ENCODE measurements around the gene C10orf53.
"Not testable (repeated sequence)": the region's sequence is repeated elsewhere in the genome, so short reads cannot be mapped to it uniquely, and the experiment has no call there.

Gene C10orf53

DNA sequence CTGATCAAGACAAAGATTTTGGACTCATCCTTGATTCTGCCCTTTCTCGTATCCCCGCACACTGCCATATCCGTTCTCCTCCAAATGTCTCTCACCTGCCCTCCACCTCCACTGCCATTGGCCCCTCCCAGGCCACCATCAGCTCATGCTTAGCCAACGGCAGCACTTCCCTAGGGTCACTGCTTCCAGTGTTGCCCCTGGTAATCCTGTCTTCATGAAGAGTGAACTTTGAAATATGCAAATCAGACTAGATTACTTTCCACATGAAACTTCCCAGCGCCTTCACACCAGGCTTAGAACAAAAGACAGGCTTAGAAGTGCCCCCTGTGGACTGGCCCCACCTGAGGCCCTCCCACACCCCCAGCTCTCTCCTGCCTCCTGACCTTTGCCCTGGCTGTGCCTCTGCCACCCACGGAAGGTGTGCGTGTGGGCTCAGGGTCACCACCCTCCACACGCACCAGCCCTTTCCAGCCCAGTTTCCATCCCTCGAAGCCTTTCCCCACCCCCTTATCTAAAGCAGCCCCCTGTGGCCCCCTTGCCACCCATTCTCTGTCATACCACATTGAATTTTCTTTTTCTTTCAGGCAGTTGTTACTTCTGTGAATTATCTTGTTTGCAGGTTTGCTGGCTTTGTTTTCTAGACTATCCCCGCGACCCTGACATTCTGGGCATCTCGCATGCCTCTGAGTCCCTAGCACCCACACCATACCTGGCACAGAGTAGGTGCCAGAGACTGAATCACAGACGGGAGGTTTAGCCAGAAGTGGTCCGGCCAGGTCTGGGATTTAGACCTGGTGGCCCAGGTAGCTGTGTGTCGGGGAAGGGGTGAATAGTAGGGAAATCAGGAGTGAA lies 26.8 kb upstream of the C10orf53 start:
- DNase-seq (ENCODE audit: low spot score) = no peak

DNA sequence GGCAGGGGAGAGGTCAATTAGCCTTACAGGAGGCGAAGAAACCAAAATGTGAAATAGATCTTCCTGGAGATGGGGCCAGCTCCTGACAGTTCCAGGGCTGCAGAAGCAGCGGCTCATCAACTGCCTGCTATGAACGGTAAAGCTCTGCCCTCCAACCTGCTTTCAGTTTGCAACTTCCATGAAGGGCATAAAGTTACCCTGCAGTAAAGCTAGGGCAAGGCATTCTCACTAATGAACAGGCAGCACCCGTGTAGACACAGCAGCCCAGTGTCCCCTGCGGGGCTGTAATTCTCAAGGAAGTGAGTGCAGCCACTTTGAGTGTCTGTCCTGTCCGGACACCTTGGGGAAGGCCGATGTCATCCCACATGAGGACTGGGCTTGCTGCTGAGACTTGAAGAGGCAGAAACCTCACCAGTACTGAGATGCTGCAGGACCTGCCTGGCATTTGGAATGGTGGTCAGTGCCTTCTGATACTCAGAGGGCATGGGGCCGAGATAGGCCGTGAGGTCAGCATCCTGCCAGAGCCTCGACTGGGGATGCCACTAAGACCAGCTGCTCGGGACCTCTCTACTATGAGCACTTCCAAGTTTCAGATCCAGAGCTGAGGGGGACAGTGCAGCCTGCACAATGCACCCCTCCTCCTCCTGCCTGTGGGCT lies 26.1 kb upstream of the C10orf53 start:
- DNase-seq (ENCODE audit: low spot score) = no peak

DNA sequence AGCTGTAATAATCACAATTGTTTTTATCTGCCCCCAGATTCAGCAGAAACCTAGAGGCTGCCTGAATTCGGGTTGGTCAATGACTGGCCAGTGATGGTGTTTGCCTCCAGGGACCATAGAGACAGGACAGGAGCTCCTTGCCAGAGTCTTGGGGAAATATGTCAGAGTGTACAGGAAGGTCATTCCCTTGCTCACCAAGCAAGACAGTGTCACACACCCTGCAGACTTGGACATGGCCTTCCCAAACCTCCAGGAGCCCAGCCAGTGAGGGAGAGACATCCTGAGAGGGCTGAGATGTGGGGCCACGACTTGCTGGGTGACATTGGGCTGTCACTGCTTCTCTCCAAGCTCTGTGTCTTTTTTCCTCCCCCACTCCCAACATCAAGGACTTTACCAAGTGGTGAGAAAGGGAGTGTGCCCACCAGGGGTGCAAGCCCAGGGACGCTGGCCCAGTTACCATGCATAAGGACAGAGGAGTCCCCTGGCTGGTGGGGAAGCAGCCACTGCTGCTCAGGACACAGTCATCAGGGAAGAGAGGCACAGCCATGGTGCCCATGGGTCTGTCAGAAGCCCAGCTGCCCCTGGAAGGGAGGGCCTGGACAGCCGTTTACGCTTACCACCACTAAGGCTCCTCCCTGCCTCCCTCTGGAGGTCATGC lies 25.3 kb upstream of the C10orf53 start:
- DNase-seq (ENCODE audit: low spot score) = no peak

DNA sequence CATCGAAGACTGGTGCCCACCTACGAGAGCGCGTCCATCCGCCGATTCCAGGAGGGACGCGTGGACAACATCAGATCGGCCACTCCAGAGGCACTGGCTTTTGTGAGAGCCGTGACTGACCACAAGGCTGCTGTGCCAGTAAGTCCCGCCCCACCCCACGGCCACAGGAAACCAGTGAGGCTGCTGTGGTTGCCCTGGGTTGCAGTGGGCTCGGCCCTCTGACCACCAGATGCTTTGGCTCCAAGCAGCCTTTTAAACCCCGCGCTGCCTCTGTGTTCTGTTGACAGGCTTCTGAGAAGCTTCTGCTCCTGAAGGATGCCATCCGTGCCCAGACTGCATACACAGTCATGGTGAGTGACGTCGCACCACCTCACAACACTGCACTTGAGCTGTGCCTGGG lies 24.4 kb upstream of the C10orf53 start:
- no peak for DNase-seq (ENCODE audit: low spot score)

DNA sequence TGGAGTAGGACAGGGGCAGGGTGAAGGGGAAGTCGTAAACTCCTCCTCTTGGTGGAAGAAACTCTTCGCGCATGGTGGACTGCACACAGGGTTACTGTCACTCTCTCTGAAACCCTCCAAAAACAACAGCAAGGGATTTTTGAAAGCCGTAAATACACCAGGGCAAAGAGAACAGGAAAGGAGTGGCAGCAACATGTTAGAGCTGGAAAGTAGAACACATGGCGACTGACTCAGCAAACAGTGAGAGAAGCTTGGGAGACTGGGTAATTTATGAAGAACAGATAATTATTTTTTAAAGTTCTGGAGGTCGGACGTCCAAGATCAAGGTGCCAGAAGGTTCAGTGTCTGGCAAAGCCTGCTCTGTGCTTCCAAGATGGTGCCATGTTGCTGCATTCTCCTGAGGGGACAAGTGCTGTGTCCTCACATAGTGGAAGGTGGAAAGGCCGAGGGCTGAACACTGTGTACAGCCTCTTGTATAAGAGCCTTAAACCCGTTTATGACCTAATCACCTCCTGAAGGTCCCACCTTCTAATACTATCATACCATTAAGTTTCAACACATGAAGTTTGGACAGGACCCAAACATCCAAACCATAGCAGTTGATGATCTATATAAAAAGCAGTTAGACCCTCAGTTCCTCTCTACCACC lies 22.5 kb upstream of the C10orf53 start:
- no peak for DNase-seq (ENCODE audit: low spot score)

DNA sequence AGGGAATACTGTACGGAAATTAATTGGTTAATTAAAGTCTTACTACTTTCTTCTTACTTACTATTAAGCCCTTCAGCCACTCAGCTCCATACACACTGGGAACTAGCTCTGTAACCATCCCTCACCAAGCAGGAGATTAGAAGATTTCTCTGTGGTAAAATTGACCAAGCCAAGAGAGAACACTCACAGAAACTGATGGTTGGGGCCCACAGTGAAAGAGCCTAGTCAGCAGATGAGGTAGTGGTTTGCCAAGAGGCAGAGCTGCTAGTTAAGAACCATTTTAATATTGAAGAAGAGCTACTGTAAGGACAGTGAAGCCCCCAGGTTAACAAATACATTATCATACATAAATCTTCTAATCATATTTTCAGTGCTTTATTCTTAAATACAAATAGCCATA lies 21.8 kb upstream of the C10orf53 start:
- DNase-seq (ENCODE audit: low spot score) = no peak

DNA sequence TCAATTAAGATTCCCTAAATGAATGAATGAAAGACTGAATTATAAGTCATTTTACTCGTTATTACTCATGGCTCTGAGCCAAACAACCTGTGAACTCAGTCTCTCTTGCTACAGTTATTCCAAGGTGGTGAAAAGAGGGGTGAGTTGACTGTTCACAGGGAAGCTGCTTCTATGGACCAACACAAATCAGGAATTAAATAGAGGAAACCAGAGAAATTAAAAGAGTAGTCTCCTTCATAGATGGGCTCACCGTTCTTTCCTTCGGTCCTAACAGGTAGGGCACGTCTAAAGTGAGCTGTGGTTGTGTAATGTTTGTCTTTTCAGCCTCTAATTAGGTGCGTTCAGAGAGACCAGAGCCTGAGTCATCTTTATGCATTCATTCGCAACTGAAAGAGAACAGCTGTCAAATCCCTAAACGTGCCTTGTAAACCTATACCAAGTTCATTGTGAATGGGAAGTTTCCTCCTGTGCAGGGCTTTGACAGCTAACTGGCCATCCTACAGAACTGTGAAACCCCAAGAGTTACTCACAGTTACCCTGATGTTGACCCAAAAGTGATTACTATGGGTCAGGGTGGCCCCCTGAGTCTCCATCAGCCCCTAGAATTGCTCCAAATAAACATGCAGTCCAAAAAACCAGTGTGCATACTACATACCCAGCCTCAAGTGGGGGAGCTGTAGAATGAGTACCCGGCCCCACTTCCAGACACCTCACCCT lies 18.2 kb upstream of the C10orf53 start:
- no peak for DNase-seq (ENCODE audit: low spot score)

DNA sequence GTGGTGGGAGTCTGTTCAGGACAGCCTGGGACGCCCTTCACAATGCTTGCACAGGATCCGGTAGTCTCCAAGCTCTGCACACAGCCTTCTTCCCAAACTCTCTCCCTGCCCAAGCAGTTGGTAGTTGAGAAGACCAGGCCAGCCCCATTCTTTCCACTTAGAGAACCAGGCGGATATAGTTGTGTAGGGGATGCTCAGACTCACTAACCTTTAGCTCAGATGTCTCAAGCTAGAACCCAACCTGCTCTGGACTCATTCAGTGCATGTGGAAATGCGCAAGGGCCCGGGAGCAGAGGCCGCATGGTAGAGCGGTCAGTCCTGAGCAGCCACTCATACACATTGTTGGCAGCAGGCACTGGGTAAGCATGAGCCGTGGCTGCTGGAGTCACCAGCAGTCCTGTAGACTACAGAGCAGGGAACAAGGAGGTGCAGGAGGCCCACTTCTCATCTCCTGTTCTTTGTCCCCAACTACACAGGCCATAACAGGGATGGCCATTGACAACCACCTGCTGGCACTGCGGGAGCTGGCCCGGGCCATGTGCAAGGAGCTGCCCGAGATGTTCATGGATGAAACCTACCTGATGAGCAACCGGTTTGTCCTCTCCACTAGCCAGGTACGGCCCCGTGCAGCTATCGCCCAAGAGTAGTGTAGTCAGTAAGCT lies 17.2 kb upstream of the C10orf53 start:
- DNase-seq (ENCODE audit: low spot score) = no peak

DNA sequence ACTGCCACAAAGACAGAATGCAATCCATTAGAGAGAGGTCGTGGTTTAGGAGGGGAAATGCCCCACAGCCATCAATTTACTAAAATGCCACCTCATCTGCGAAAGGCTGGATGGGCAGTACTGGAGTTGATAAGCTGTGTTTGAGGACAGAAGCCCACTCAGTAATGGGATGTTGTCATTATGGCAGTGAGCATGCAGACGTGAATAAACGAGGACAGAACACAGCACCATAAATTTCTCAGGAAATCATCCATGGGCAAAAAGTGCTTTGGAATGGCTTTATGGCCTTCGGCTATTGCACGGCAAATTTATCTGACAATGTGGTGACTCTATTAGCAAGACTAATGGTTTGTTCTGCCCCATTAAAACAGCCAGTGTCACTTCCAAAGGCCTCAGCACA lies 15.9 kb upstream of the C10orf53 start:
- no peak for DNase-seq (ENCODE audit: low spot score)

DNA sequence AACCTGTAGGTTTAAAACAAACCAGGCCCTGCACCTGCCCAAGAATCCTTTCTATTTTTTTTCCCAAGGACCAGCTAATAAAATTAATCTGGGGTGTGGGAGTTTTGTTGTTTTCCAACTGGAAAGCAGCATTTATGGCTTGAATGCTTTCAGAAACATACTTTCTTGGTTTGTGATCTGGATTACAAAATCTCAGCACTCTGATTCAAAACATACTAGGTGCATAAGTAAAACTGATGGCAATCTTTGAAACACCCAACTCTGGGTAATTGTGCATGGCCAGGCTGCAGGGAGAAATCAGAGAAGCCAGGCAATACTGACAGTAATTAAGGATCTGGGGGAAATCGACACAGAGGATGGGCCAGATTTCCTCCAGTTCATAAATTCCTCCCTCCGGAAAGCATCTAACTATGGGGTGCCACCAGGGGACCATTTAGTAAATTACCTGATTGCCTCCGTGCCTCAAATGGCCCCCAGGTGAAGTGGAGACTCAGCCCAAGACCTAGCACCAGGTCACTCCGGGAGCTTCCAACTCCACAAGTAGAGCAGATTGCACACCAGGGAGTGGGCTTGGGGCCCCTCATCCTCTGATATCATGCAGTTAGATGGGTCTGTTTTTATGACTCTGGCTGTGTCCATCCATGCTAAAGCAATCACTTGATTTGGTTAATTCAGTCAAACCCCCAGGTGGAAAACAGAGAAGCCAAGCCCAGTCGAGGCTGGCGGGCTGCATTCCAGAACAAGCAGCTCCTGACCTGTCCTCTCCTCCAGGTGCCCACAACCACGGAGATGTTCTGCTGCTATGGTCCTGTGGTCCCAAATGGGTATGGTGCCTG lies 15.2 kb upstream of the C10orf53 start:
- no peak for DNase-seq (ENCODE audit: low spot score)

DNA sequence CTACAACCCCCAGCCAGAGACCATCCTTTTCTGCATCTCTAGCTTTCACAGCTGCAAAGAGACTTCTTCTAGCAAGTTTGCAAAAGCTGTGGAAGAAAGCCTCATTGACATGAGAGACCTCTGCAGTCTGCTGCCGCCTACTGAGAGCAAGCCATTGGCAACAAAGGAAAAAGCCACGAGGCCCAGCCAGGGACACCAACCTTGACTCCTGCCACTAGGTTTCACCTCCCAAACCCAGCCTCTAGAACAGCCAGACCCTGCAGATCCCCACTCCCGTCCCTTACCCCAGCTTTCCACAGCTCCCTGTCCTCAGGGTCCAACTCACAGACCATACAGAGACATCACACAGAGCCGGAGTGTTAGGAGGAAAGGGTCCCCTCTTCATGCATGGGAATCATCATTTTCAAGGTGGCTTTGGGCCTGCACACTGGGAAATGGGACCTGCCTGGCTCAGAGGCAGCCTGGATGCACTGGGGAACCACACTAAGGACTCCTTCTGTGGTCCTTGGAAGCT lies 14.6 kb upstream of the C10orf53 start:
- DNase-seq (ENCODE audit: low spot score) = no peak

DNA sequence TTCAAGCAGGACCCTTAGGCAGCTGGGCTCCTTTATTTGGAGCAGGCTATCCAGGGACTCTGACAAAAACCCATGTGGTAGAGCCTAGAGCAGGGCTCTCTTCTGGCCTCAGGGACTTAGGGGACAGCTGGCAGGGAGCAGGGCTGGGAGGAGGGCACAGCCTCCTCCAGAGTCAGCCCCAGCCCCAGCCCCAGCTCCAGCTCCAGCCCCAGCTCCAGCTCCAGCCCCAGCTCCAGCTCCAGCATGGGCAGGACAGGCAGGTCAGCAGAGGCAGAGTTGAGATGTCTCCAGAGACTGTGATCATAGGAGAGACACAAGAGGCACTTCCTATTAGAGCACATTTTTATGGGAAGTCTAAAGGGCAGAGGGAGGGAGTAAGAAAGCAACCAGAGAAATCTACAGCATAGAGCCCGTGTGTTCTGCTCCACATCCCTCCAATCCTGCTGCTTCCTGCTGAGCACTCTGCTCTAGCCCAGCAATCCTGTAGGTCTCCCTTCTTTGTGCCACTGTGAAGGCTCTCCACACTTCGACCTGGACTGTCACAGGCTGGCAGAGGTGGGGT lies 13.3 kb upstream of the C10orf53 start:
- no peak for DNase-seq (ENCODE audit: low spot score)

DNA sequence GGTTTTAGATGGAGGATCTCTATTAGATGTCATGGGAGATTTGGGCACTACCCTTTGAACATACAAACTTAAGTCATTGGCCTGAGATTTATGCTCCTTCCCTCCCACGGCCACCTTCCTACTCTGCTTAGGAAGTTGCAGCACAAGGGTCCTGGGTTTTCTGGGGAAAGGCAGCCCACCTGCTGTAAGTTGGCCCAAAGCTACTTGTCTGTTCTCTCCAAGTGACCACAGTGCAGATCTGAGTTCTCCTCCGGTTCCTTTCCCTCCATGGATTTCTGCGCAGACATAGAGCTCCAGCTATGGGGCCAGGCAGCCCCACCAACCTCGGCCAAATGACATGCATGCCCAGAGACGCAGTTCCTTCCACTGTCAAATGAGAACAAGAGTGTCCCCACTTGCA lies 12.8 kb upstream of the C10orf53 start:
- no peak for DNase-seq (ENCODE audit: low spot score)

DNA sequence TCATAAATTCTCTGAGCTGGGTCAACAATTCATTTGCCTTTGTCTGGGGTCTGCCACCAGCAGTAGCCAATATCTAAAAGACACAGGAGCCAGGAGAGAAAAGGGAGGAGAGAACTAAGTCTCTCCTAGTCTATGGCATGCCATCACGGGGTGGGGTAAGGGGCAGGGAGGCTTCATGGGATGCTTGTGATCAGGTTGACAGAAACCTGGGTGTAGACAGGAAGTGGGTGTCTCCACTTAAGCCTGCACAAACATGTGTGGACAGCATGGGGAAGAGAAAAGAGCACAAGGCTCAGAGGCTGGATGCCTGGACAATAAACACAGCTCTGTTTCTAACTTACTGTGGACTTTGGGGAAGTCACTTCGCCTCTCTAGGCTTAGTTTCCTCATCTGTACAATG lies 11.5 kb upstream of the C10orf53 start:
- no peak for DNase-seq (ENCODE audit: low spot score)

DNA sequence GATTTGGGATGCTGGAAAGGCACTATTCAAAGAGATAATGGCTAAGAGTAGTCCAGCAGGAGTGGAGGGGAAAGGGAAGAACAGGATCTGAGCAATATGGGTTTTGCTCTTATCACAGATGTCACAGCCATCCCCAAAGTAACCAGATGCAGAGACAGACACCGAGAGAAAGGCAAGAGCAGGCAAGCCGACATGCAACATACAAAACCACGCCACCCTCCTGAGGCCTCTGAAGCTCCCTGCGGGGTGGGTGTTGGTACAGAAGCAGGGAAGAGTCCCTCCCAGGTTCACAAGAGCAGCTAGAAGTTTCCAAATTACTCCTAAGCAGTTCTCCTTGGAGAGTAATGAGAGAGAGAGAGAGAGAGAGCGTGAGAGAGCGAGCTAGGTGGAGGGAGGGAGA lies 10.8 kb upstream of the C10orf53 start:
- DNase-seq (ENCODE audit: low spot score) = no peak

DNA sequence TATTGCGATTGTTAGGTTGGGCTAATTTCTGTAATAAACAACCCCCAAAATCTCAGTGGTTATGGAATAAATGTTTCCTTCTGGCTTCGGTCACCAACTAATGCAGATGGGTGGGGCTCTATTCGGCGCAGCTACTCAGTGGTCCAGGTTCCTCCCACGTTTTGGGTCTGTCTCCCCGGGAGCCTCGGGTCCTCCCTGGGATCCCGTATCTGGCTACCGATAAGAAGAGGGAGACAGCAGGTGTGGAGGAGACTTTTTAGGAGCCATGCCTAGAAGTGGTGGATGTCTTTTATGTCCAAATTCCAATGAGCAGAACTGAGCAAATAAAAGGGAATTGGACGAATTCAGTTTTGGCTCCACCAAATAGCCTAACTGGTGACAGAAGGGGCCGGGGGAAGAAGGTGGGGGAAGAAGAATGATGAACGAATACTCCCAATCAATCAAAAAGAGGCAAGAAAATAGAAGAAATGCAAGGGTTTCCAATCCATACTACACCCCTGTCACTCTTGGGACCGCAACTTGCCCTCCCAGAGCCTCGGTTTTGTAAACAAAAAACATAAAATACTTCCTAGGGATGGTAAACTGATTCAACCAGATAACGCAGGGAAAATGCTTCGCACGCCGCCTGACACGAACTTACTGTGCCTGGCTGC lies 498 bp upstream of the C10orf53 start:
- no peak for DNase-seq (ENCODE audit: low spot score)

DNA sequence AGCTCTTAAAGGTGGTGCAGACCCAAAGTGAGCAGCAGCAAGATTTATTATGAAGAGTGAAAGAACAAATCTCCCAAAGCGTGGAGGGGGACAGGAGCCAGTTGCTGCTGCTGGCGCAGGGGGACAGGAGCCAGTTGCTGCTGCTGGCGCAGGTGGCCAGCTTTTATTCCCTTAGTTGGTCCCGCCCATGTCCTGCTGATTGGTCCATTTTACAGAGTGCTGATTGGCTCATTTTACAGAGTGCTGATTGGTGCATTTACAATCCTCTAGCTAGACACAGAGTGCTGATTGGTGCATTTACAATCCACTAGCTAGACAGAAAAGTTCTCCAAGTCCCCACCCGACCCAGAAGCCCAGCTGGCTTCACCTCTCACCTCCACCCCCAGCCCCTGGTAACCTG lies 3.0 kb downstream of the C10orf53 start:
- not testable (repeated sequence) for DNase-seq (ENCODE audit: low spot score)

DNA sequence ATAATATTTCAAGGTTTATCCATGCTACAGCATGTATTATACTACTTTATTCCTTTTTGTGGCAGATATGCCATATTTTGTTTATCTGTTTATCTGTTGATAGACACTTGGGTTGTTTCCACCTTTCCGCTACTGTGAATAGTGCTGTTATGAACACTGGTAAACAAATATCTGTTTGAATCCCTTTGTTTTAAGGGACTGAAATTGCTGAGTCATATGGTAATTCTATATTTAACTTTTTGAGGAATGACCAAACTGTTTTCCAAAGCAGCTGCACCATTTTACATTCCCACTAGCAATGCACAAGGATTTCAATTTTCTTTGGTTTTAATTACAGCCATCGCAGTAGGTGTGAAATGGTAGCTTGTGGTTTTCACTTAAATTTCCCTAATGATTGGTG lies 3.4 kb downstream of the C10orf53 start:
- no peak for DNase-seq (ENCODE audit: low spot score)

DNA sequence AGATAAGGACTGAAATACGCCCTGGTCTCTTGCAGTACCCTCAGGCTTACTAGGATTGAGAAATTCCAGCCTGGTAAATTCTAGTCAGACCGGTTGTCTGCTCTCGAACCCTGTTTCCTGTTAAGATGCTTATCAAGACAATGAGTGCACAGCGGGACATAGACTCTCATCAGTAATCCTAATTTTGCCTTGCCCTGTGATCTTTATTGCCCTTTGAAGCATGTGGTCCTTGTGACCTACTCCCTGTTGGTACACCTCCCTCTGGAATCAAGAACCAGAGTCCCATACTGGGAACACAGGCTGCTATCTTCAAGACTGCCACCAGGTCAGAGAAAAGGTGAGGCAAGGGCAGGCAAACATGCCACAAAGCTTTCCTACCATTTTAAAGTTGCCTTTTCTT lies 7.2 kb downstream of the C10orf53 start:
- no peak for DNase-seq (ENCODE audit: low spot score)

Data from globus pallidus (tissue), 1 donor.